Mesendoderm (in vitro differentiated cells): ENCODE measurements around the gene SPRR2B.
"Not testable (repeated sequence)": the region's sequence is repeated elsewhere in the genome, so short reads cannot be mapped to it uniquely, and the experiment has no call there.

Experiments
- DNase-seq: peaks from one replicate; pipeline ENCODE4 v3.0.0; 2013
- H2AK5ac ChIP-seq: 2 replicates; pipeline ENCODE4 v1.6.1; 2013; ENCODE audit warnings: low read length, inconsistent platforms
- H2BK120ac ChIP-seq: 2 replicates; pipeline ENCODE4 v1.6.1; 2013; ENCODE audit warnings: low read depth, mild to moderate bottlenecking, low read length, moderate library complexity, mixed read lengths
- H2BK15ac ChIP-seq: replicated peaks from 2 replicates; pipeline ENCODE4 v1.6.1; 2013; ENCODE audit warnings: low read depth, mild to moderate bottlenecking, moderate library complexity
- H2BK5ac ChIP-seq: 2 replicates; pipeline ENCODE4 v1.6.1; 2013; ENCODE audit warnings: low read length, inconsistent platforms
- H3K18ac ChIP-seq: 2 replicates; pipeline ENCODE4 v1.6.1; 2013; ENCODE audit warnings: mild to moderate bottlenecking, low read length, mixed read lengths
- H3K23ac ChIP-seq: one replicate; pipeline ENCODE4 v1.6.1; 2013; ENCODE audit warnings: low read length
- H3K27ac ChIP-seq: 2 replicates; pipeline ENCODE4 v1.5.1; 2013; ENCODE audit warnings: low read depth, mild to moderate bottlenecking, inconsistent platforms, low read length, moderate library complexity
- H3K27me3 ChIP-seq: 2 replicates; pipeline ENCODE4 v1.6.1; 2013; ENCODE audit warnings: low read length, control low read depth, mild to moderate bottlenecking, inconsistent platforms; ENCODE audit not compliant: insufficient read depth, poor library complexity
- H3K36me3 ChIP-seq: 2 replicates; pipeline ENCODE4 v1.6.1; 2013; ENCODE audit warnings: low read length, inconsistent platforms; ENCODE audit not compliant: control insufficient read depth, insufficient read depth
- H3K4ac ChIP-seq: one replicate; pipeline ENCODE4 v1.6.1; 2013; ENCODE audit warnings: low read depth, mild to moderate bottlenecking, low read length, moderate library complexity
- H3K4me1 ChIP-seq: 2 replicates; pipeline ENCODE4 v1.6.1; 2013; ENCODE audit warnings: low read depth, low read length, inconsistent platforms; ENCODE audit not compliant: control insufficient read depth
- H3K4me2 ChIP-seq: 2 replicates; pipeline ENCODE4 v1.6.1; 2013; ENCODE audit warnings: low read length
- H3K4me3 ChIP-seq: 2 replicates; pipeline ENCODE4 v1.5.1; 2013; ENCODE audit warnings: mild to moderate bottlenecking, low read length
- H3K56ac ChIP-seq: one replicate; pipeline ENCODE4 v1.6.1; 2013; ENCODE audit warnings: low read length
- H3K79me1 ChIP-seq: 2 replicates; pipeline ENCODE4 v1.6.1; 2013; ENCODE audit warnings: low read length, inconsistent platforms
- H3K79me2 ChIP-seq: 2 replicates; pipeline ENCODE4 v1.6.1; 2013; ENCODE audit warnings: mild to moderate bottlenecking, low read length; ENCODE audit not compliant: control insufficient read depth, insufficient read depth
- H3K9ac ChIP-seq: 2 replicates; pipeline ENCODE4 v1.6.1; 2013; ENCODE audit warnings: low read length, inconsistent platforms
- H4K5ac ChIP-seq: one replicate; pipeline ENCODE4 v1.6.1; 2013; ENCODE audit warnings: low read length
- H4K8ac ChIP-seq: one replicate; pipeline ENCODE4 v1.6.1; 2013; ENCODE audit warnings: low read depth, mild to moderate bottlenecking, control low read depth, low read length, moderate library complexity
- WGBS: extraction: QIAGEN DNeasy Blood & Tissue Kit; methylation state at CpG from one replicate; pipeline ENCODE4 v1.1.7; 2013; ENCODE audit warnings: low lambda C conversion rate, missing lambda C conversion rate; ENCODE audit not compliant: insufficient coverage; ENCODE audit errors: extremely low coverage; 5-methylcytosine and 5-hydroxymethylcytosine counted together

The SPRR2B gene

DNA sequence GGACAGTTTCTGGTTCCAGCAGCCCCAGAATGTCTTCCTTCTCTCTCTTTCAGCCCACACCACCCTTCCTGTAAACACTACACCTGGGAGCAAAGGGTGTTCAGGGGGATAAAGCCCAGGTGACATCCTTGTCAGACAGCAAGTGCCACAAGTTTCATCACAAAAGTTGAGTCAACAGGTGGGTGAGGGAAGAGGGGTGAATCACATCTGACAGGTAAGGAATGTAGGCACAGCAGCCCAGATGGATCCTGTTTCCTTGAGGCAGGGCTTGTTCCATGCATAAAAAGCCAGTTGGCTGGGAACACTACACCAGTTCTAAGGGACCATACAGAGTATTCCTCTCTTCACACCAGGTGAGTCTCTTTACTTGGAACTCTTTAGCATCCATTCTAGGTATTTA lies 40.5 kb downstream of the SPRR2B start, which contains the start of gene SPRR1B:
Gene SPRR1B, plus strand, starts transcription at position 309 of the 400 bp plus-strand sequence. CDS start 1,143 bp downstream, outside the sequence.
- H3K23ac ChIP-seq, result no peak within 1 kb of the TSS
- no peak within 1 kb of the TSS for H3K27ac ChIP-seq
- H3K56ac ChIP-seq, result no peak within 1 kb of the TSS
- no peak within 1 kb of the TSS for H3K4ac ChIP-seq
- no peak within 1 kb of the TSS for H2AK5ac ChIP-seq
- no peak within 1 kb of the TSS for H3K4me3 ChIP-seq
- H3K79me1 ChIP-seq, result no peaks in the 10 kb centered on the region
- H2BK120ac ChIP-seq, result no peak within 1 kb of the TSS
- H4K5ac ChIP-seq, result no peak within 1 kb of the TSS
- no peak within 1 kb of the TSS for H3K4me2 ChIP-seq
- DNase-seq, result no peak
- no peaks in the 10 kb centered on the region for H3K79me2 ChIP-seq
- no peaks in the 10 kb centered on the region for H3K27me3 ChIP-seq
- H2BK5ac ChIP-seq, result no peak within 1 kb of the TSS
- no peaks in the 10 kb centered on the region for H3K36me3 ChIP-seq
- H3K9ac ChIP-seq, result no peak within 1 kb of the TSS
- H3K4me1 ChIP-seq, result no peaks in the 10 kb centered on the region
- no peak within 1 kb of the TSS for H4K8ac ChIP-seq
- no peak within 1 kb of the TSS for H2BK15ac ChIP-seq
- H3K18ac ChIP-seq, result no peak within 1 kb of the TSS

DNA sequence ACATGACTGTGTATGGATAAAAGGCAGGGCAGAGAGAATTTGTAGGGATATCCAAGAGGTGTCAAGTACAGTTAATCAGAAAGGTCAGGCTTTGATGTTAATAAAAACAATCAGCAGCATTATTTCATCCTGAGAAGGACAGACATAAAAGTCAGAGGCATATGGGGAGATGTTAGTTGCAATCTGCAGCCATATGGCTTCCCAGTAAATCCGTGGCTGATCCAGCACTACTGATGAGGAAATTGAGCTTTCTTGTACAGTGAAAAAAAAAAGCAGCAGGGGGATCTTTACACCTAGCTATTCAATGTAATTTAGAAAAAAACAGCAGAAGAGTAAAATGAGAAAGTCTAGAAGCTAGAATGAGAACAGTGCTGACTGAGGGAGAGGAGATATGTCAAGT lies 42.6 kb downstream of the SPRR2B start:
- no peak overlapping the region for H3K4ac ChIP-seq
- H3K79me2 ChIP-seq, result no peaks in the 10 kb centered on the region
- H2BK15ac ChIP-seq, result no peak overlapping the region
- H4K5ac ChIP-seq, result no peak overlapping the region
- WGBS, result no CpG with 5 or more reads among the region's 1 CpG
- no peak overlapping the region for H3K4me2 ChIP-seq
- no peaks in the 10 kb centered on the region for H3K27me3 ChIP-seq
- H3K4me1 ChIP-seq, result no peaks in the 10 kb centered on the region
- no peak overlapping the region for H3K27ac ChIP-seq
- no peak overlapping the region for H2BK5ac ChIP-seq
- H3K9ac ChIP-seq, result no peak overlapping the region
- no peak for DNase-seq
- no peak overlapping the region for H3K23ac ChIP-seq
- H3K79me1 ChIP-seq, result no peaks in the 10 kb centered on the region
- no peak overlapping the region for H4K8ac ChIP-seq
- no peak overlapping the region for H3K56ac ChIP-seq
- H2AK5ac ChIP-seq, result no peak overlapping the region
- H2BK120ac ChIP-seq, result no peak overlapping the region
- H3K36me3 ChIP-seq, result no peaks in the 10 kb centered on the region
- no peak overlapping the region for H3K4me3 ChIP-seq
- H3K18ac ChIP-seq, result no peak overlapping the region

DNA sequence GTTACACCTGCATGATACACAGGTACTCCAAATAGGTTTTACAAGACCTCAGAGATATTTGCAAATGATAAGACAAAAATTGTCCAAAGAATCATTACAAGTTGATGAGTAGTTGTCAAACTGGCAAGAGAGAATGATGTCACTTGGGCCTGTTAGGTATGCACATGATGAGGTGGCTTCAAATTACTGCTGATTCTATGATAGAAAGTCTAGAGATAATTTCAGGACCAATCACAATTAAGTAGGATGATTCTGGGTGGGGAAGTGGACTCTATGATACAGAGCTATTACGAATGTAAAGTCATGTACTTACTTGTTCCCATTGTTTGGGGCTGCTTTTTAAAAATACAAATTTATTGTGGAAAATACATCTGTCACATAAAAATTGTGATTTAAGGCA lies 45.6 kb downstream of the SPRR2B start:
- H3K79me1 ChIP-seq, result no peaks in the 10 kb centered on the region
- no peak overlapping the region for H2BK120ac ChIP-seq
- no peaks in the 10 kb centered on the region for H3K36me3 ChIP-seq
- no peak for DNase-seq
- no peaks in the 10 kb centered on the region for H3K4me1 ChIP-seq
- WGBS, result no CpG with 5 or more reads among the region's 1 CpG
- H3K56ac ChIP-seq, result no peak overlapping the region
- no peak overlapping the region for H3K27ac ChIP-seq
- no peak overlapping the region for H3K4ac ChIP-seq
- H3K23ac ChIP-seq, result no peak overlapping the region
- H3K79me2 ChIP-seq, result no peaks in the 10 kb centered on the region
- H3K18ac ChIP-seq, result no peak overlapping the region
- H3K4me2 ChIP-seq, result no peak overlapping the region
- H3K27me3 ChIP-seq, result no peaks in the 10 kb centered on the region
- no peak overlapping the region for H2BK15ac ChIP-seq
- H3K9ac ChIP-seq, result no peak overlapping the region
- H4K5ac ChIP-seq, result no peak overlapping the region
- no peak overlapping the region for H2BK5ac ChIP-seq
- no peak overlapping the region for H4K8ac ChIP-seq
- H2AK5ac ChIP-seq, result no peak overlapping the region
- no peak overlapping the region for H3K4me3 ChIP-seq

DNA sequence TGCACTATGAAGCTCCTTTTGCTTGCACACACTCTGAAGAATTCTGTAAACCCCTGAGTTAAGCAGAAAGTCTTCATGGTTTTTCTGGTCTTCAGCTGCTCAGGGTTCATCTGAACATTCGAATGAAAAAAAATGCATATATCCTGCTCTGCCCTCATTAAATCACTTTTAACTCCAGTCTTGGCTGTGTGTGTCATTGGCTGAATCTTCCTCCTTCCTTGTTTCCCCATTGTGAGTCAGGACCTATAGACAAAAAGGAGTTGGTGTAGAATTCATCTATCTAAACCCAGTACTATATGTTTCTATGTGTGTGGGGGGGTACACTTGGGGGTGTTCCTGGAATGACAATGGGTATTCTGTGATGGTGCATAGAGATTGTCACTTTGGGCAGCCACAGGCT lies 47.0 kb downstream of the SPRR2B start:
- no peak overlapping the region for H3K18ac ChIP-seq
- no peak overlapping the region for H4K5ac ChIP-seq
- H3K79me2 ChIP-seq, result no peaks in the 10 kb centered on the region
- no peak overlapping the region for H3K4me3 ChIP-seq
- no peak overlapping the region for H2BK5ac ChIP-seq
- no peaks in the 10 kb centered on the region for H3K4me1 ChIP-seq
- H2BK120ac ChIP-seq, result no peak overlapping the region
- H3K56ac ChIP-seq, result no peak overlapping the region
- no peak overlapping the region for H3K27ac ChIP-seq
- H3K79me1 ChIP-seq, result no peaks in the 10 kb centered on the region
- H3K27me3 ChIP-seq, result no peaks in the 10 kb centered on the region
- no peak overlapping the region for H2AK5ac ChIP-seq
- no peaks in the 10 kb centered on the region for H3K36me3 ChIP-seq
- H3K9ac ChIP-seq, result no peak overlapping the region
- H4K8ac ChIP-seq, result no peak overlapping the region
- no peak overlapping the region for H3K23ac ChIP-seq
- WGBS, result no CpG with 5 or more reads among the region's 1 CpG
- H3K4ac ChIP-seq, result no peak overlapping the region
- DNase-seq, result no peak
- no peak overlapping the region for H3K4me2 ChIP-seq
- H2BK15ac ChIP-seq, result no peak overlapping the region

DNA sequence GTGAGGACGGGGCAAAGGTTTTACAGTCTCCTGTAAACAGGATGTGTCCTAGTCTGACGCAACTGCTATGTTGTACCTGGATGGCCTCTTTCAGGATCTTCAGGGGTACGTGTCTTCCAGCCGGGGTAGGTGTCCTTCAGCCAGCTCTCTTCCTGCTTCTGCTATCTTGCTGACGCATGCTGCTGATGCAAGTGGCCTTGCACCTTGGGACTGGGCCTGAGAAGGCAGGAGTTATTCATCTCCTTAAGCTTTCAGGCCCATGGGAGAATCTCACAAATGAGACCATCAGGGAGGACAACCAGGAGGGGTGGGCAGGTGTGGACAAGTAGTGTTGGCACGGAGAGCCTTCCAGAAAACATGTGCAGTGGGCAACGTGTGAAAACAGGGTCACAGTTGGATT lies 48.3 kb downstream of the SPRR2B start:
- Histone ChIP-seq H4K8ac (no peak overlapping the region), H3K4me1 (no peaks in the 10 kb centered on the region), H2BK120ac (no peak overlapping the region), H4K5ac (no peak overlapping the region), H3K23ac (no peak overlapping the region), H2BK15ac (no peak overlapping the region), H3K9ac (no peak overlapping the region), H3K18ac (no peak overlapping the region), H3K56ac (no peak overlapping the region), H3K27ac (no peak overlapping the region), H3K36me3 (no peaks in the 10 kb centered on the region), H2BK5ac (no peak overlapping the region), H3K4ac (no peak overlapping the region), H3K27me3 (no peaks in the 10 kb centered on the region), H3K79me1 (no peaks in the 10 kb centered on the region), H2AK5ac (peak overlapping the region; percentile 49), H3K79me2 (no peaks in the 10 kb centered on the region), H3K4me3 (no peak overlapping the region), H3K4me2 (no peak overlapping the region)
- DNase-seq, result no peak
- WGBS, result no CpG with 5 or more reads among the region's 7 CpGs

DNA sequence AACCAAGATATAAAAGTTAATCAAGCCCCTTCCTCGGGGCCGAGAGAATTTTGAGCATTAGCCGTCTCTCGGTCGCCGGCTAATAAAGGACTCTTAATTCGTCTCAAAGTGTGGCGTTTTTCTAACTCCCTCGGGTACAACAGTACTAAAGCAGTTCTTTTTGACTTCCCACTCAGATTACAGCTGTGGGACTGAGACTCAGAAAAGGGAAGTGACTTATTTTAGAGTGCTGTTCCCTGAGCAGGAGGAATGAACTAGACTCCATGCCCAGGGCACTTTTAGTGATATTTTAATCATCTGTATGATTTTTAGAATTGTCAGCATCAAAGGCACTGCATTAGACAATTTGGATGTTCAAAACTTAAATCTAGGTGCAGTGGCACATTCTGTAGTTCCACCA lies 49.1 kb downstream of the SPRR2B start:
- WGBS, result no CpG with 5 or more reads among the region's 9 CpGs
- H3K79me1 ChIP-seq, H3K36me3 ChIP-seq, H3K9ac ChIP-seq, H3K23ac ChIP-seq, H2BK5ac ChIP-seq, H2AK5ac ChIP-seq, H3K18ac ChIP-seq, H3K4me1 ChIP-seq, H4K8ac ChIP-seq, H2BK120ac ChIP-seq, H3K4me3 ChIP-seq, H3K79me2 ChIP-seq, H4K5ac ChIP-seq, H3K56ac ChIP-seq, H3K4me2 ChIP-seq, DNase-seq, H3K4ac ChIP-seq, H2BK15ac ChIP-seq, H3K27me3 ChIP-seq: not testable (repeated sequence)
- peak overlapping the region; percentile 41 for H3K27ac ChIP-seq
